ENCODE results near the gene FOXF2.

The FOXF2 gene

GRCh38 chr6:1407499-1407990, 18.2 kb downstream of the FOXF2 start:
- no peak for DNase-seq (ENCODE audit: low read depth in 2 of 2)

- DNase-seq (ENCODE audit: low read depth in 2 of 2) = no peak
Observed at GRCh38 chr6:1409774-1410465, 20.5 kb downstream of the FOXF2 start.

GRCh38 chr6:1412901-1413300, 23.5 kb downstream of the FOXF2 start:
- DNase-seq (ENCODE audit: low read depth in 2 of 2) = no peak

- DNase-seq (ENCODE audit: low read depth in 2 of 2) = no peak
Observed at GRCh38 chr6:1415416-1416063, 26.2 kb downstream of the FOXF2 start.

- no peak for DNase-seq (ENCODE audit: low read depth in 2 of 2)
Observed at GRCh38 chr6:1416191-1416760, 26.9 kb downstream of the FOXF2 start.

- DNase-seq (ENCODE audit: low read depth in 2 of 2) = no peak
Observed at GRCh38 chr6:1416820-1417219, 27.4 kb downstream of the FOXF2 start.

GRCh38 chr6:1417718-1418117, 28.3 kb downstream of the FOXF2 start:
- DNase-seq (ENCODE audit: low read depth in 2 of 2) = no peak

GRCh38 chr6:1418471-1419191, 29.3 kb downstream of the FOXF2 start:
- no peak for DNase-seq (ENCODE audit: low read depth in 2 of 2)

- no peak for DNase-seq (ENCODE audit: low read depth in 2 of 2)
Observed at GRCh38 chr6:1420382-1420781, 31.0 kb downstream of the FOXF2 start.

- DNase-seq (ENCODE audit: low read depth in 2 of 2) = no peak
Observed at GRCh38 chr6:1422290-1422689, 32.9 kb downstream of the FOXF2 start.

- DNase-seq (ENCODE audit: low read depth in 2 of 2) = no peak
Observed at GRCh38 chr6:1423578-1423977, 34.2 kb downstream of the FOXF2 start.

GRCh38 chr6:1424306-1424927, 35.0 kb downstream of the FOXF2 start:
- peak; percentile 18 to 25 for DNase-seq (ENCODE audit: low read depth in 2 of 2)

- no peak for DNase-seq (ENCODE audit: low read depth in 2 of 2)
Observed at GRCh38 chr6:1426416-1426815, 37.0 kb downstream of the FOXF2 start.

GRCh38 chr6:1435806-1436205, 46.4 kb downstream of the FOXF2 start:
- DNase-seq (ENCODE audit: low read depth in 2 of 2) = no peak

- DNase-seq (ENCODE audit: low read depth in 2 of 2) = peak; percentile 39 to 52
Observed at GRCh38 chr6:1436334-1437306, 47.2 kb downstream of the FOXF2 start.

- no peak for DNase-seq (ENCODE audit: low read depth in 2 of 2)
Observed at GRCh38 chr6:1437553-1438406, 48.4 kb downstream of the FOXF2 start.

- DNase-seq (ENCODE audit: low read depth in 2 of 2) = no peak
Observed at GRCh38 chr6:1438471-1438881, 49.1 kb downstream of the FOXF2 start.

GRCh38 chr6:1439349-1439748, 50.0 kb downstream of the FOXF2 start:
- DNase-seq (ENCODE audit: low read depth in 2 of 2) = no peak

- no peak for DNase-seq (ENCODE audit: low read depth in 2 of 2)
Observed at GRCh38 chr6:1442929-1443328, 53.6 kb downstream of the FOXF2 start.
